WERI-Rb-1 (cell line): ENCODE measurements around the gene CDK5RAP2.
"Not testable (repeated sequence)": the region's sequence is repeated elsewhere in the genome, so short reads cannot be mapped to it uniquely, and the experiment has no call there.

Experiments
- DNase-seq: peaks from one replicate; pipeline ENCODE4 v3.0.0-alpha.2; 2020
- H3K27ac ChIP-seq: fragments of 250-450 bp; sonication (Bioruptor Pico); 2 replicates; pipeline ENCODE4 v1.5.1; 2020; ENCODE audit warnings: mild to moderate bottlenecking, moderate library complexity
- H3K27me3 ChIP-seq: fragments of 250-450 bp; sonication (Bioruptor Pico); 2 replicates; pipeline ENCODE4 v1.5.1; 2021; ENCODE audit warnings: mild to moderate bottlenecking, low read depth, moderate library complexity; ENCODE audit not compliant: insufficient read depth, severe bottlenecking
- H3K36me3 ChIP-seq: fragments of 250-450 bp; sonication (Bioruptor Pico); 2 replicates; pipeline ENCODE4 v1.5.1; 2020; ENCODE audit warnings: mild to moderate bottlenecking, moderate library complexity
- H3K4me3 ChIP-seq: 2 replicates; pipeline ENCODE4 v1.5.1; 2011; ENCODE audit warnings: low read depth, mild to moderate bottlenecking, control low read depth, low read length
- H3K9me3 ChIP-seq: fragments of 250-450 bp; sonication (Bioruptor Pico); 2 replicates; pipeline ENCODE4 v1.5.1; 2021; ENCODE audit warnings: mild to moderate bottlenecking, moderate library complexity; ENCODE audit not compliant: severe bottlenecking
- TF ChIP-seq, protein P1 (sequence below): IDR thresholded peaks from 2 replicates; pipeline ENCODE4 v1.5.1; 2011; ENCODE audit warnings: low read depth, mild to moderate bottlenecking, control low read depth, inconsistent platforms, low read length

CDK5RAP2 gene

GRCh38 chr9:120524038-120524437 lies 55.9 kb downstream of the CDK5RAP2 start:
- Histone ChIP-seq H3K36me3 (peaks cover 86% of the 10 kb centered on the region), H3K27ac (no peak overlapping the region), H3K27me3 (no peaks in the 10 kb centered on the region), H3K4me3 (no peak overlapping the region), H3K9me3 (no peaks in the 10 kb centered on the region)
- TF ChIP-seq, protein P1, sequence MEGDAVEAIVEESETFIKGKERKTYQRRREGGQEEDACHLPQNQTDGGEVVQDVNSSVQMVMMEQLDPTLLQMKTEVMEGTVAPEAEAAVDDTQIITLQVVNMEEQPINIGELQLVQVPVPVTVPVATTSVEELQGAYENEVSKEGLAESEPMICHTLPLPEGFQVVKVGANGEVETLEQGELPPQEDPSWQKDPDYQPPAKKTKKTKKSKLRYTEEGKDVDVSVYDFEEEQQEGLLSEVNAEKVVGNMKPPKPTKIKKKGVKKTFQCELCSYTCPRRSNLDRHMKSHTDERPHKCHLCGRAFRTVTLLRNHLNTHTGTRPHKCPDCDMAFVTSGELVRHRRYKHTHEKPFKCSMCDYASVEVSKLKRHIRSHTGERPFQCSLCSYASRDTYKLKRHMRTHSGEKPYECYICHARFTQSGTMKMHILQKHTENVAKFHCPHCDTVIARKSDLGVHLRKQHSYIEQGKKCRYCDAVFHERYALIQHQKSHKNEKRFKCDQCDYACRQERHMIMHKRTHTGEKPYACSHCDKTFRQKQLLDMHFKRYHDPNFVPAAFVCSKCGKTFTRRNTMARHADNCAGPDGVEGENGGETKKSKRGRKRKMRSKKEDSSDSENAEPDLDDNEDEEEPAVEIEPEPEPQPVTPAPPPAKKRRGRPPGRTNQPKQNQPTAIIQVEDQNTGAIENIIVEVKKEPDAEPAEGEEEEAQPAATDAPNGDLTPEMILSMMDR = no peak
- no peak for DNase-seq

DNA sequence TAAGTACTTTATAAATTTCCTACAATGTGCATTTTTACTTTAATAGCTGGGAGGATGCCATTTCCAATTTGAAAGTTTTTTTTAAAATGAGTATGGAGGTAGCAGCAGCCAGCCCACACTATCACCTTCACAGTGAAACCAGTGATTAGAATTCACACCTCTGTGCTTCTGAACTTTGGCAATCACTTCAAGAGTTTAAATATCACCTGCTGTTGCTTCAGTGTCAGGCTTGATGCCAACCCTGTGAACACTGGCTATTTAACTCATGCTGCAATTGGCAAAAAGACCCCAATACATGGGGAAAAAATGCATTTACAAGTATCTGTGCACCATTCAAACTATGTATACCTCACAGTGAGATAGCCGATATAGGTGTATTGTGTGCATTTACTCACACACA lies 57.4 kb downstream of the CDK5RAP2 start:
- no peak overlapping the region for H3K27ac ChIP-seq
- DNase-seq = no peak
- H3K9me3 ChIP-seq = no peaks in the 10 kb centered on the region
- H3K4me3 ChIP-seq = no peak overlapping the region
- TF ChIP-seq, protein P1 = no peak
- H3K36me3 ChIP-seq = peaks cover 84% of the 10 kb centered on the region
- no peaks in the 10 kb centered on the region for H3K27me3 ChIP-seq

DNA sequence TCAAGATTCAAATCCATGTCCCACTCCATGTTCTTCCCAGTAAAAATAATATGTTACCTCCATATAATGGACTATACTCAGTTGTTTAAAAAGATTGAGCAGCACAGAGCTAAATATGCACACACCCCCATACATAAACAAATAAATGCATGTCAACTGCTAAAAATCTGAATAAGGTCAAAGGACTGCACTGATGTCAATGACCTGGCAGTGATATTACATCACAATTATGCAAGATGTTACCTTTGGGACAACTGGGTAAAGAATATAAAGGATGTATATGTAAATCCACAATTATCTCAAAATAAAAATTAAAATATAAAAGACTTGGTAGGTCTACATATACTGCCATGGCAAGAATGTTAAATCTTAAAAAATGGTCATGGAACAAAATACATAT lies 57.9 kb downstream of the CDK5RAP2 start:
- DNase-seq = no peak
- no peaks in the 10 kb centered on the region for H3K27me3 ChIP-seq
- H3K9me3 ChIP-seq = no peaks in the 10 kb centered on the region
- no peak overlapping the region for H3K4me3 ChIP-seq
- H3K36me3 ChIP-seq = peaks cover 84% of the 10 kb centered on the region
- no peak overlapping the region for H3K27ac ChIP-seq
- TF ChIP-seq, protein P1 = no peak

DNA sequence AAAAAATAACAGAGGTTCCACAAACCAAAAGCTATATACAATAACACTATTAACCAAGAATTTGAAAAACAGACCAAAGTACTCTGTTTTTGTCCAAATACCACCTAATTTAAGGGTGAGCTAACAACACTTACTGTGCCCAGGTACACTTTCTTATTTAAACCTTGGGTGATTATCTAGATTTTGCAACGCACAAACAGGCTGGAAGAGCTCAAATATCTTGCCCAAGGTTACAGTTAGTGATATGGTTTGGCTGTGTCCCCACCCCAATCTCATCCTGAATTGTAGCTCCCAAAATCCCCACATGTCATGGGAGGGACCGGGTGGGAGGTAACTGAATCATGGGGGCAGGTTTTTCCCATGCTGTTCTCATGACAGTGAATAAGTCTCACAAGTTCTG lies 58.9 kb downstream of the CDK5RAP2 start:
- Histone ChIP-seq H3K27ac (no peak overlapping the region), H3K4me3 (no peak overlapping the region), H3K9me3 (no peaks in the 10 kb centered on the region), H3K27me3 (no peaks in the 10 kb centered on the region), H3K36me3 (peaks cover 83% of the 10 kb centered on the region)
- TF ChIP-seq, protein P1 = no peak
- DNase-seq = no peak

GRCh38 chr9:120515996-120516395 lies 64.0 kb downstream of the CDK5RAP2 start:
- H3K27me3 ChIP-seq, H3K9me3 ChIP-seq, DNase-seq, H3K4me3 ChIP-seq, H3K27ac ChIP-seq: not testable (repeated sequence)
- peaks cover 85% of the 10 kb centered on the region for H3K36me3 ChIP-seq

GRCh38 chr9:120515481-120515880 lies 64.5 kb downstream of the CDK5RAP2 start:
- H3K9me3 ChIP-seq, H3K27me3 ChIP-seq, DNase-seq, H3K4me3 ChIP-seq, H3K27ac ChIP-seq: not testable (repeated sequence)
- peaks cover 89% of the 10 kb centered on the region for H3K36me3 ChIP-seq

- Histone ChIP-seq H3K27ac (no peak overlapping the region), H3K9me3 (peaks cover 5% of the 10 kb centered on the region), H3K27me3 (no peaks in the 10 kb centered on the region), H3K36me3 (peaks cover 85% of the 10 kb centered on the region), H3K4me3 (no peak overlapping the region)
- TF ChIP-seq, protein P1 = no peak
- DNase-seq = no peak
Measured at GRCh38 chr9:120514405-120514804, 65.6 kb downstream of the CDK5RAP2 start.
